B cell (primary cell): ENCODE measurements around the gene REELD1. TPM values are rescaled to one million over a fixed set of nuclear protein-coding genes. Genes with fewer than 3 reads are reported as not detected.

Source experiments
- ATAC-seq: fragments of 200-7000 bp; cut with Tn5 transposase; one replicate; pipeline ENCODE4 v1.10.0; 2021; ENCODE audit warnings: low read depth, mild to moderate bottlenecking, moderate number of reproducible peaks, moderate library complexity
- CTCF ChIA-PET: fragments of 350-600 bp; sonication (Branson Sonifier 250); formaldehyde crosslinking; loops from one replicate; lab custom pipeline; 2021; ENCODE audit warnings: antibody characterized with exemption, inconsistent platforms; lab: Charles Lee
- POLR2A ChIA-PET: fragments of 350-600 bp; sonication (Branson Sonifier 250); formaldehyde crosslinking; loops from one replicate; lab custom pipeline; 2021; ENCODE audit warnings: antibody characterized with exemption; lab: Charles Lee
- DNase-seq: peaks from one replicate; pipeline ENCODE4 v3.0.0; 2013
- H2AFZ ChIP-seq: 2 replicates; pipeline ENCODE4 v1.6.1; 2012; ENCODE audit warnings: mild to moderate bottlenecking, low read depth, low read length; ENCODE audit not compliant: insufficient read depth, poor library complexity, severe bottlenecking
- H3K27ac ChIP-seq, 2 donors: 1 replicate in 1 of 2; 2 replicates in 1 of 2; pipeline ENCODE4 v1.5.1; 2012 to 2013; ENCODE audit warnings: low read length in 2 of 2, mild to moderate bottlenecking in 2 of 2, moderate library complexity in 1 of 2
- H3K27me3 ChIP-seq, 4 experiments: fragments of 200-600 bp in 1 of 4; sonication (generic) in 1 of 4; replicated peaks in 1 of 4; 1 replicate in 2 of 4; 2 replicates in 2 of 4; pipeline versions ENCODE4 v1.6.1 to v1.7.0; 2013 to 2016; ENCODE audit warnings: low read length in 3 of 4, mild to moderate bottlenecking in 2 of 4, mixed read lengths in 1 of 4, moderate library complexity in 1 of 4; ENCODE audit not compliant: insufficient read depth in 4 of 4, control insufficient read depth in 3 of 4; ENCODE audit errors: control extremely low read depth in 1 of 4
- H3K36me3 ChIP-seq, 2 experiments: replicated peaks in 1 of 2; 1 replicate in 1 of 2; 2 replicates in 1 of 2; pipeline versions ENCODE4 v1.6.1 to v1.7.1; 2013; ENCODE audit warnings: low read length in 1 of 2; ENCODE audit not compliant: insufficient read depth in 2 of 2, control insufficient read depth in 1 of 2; ENCODE audit errors: control extremely low read depth in 1 of 2, extremely low read depth in 1 of 2
- H3K4me1 ChIP-seq, 2 donors: fragments of 200-600 bp in 1 of 2; sonication (generic) in 1 of 2; 1 replicate in 1 of 2; 2 replicates in 1 of 2; pipeline versions ENCODE4 v1.5.1 to v1.6.1; 2013 to 2017; ENCODE audit warnings: low read length in 2 of 2; ENCODE audit not compliant: control insufficient read depth in 2 of 2, insufficient read depth in 2 of 2
- H3K4me2 ChIP-seq: replicated peaks from 2 replicates; pipeline ENCODE3; 2012; ENCODE audit warnings: mild to moderate bottlenecking, low read depth, low read length; ENCODE audit not compliant: poor library complexity, severe bottlenecking
- H3K4me3 ChIP-seq, 5 experiments: fragments of 200-600 bp in 1 of 5; sonication (generic) in 1 of 5; 1 replicate in 3 of 5; 2 replicates in 2 of 5; pipeline versions ENCODE4 v1.5.1 to v1.7.0; 2011 to 2016; ENCODE audit warnings: low read length in 4 of 5, mild to moderate bottlenecking in 4 of 5, low read depth in 2 of 5, control low read depth in 1 of 5, moderate library complexity in 1 of 5; ENCODE audit not compliant: insufficient read depth in 1 of 5; ENCODE audit errors: control extremely low read depth in 1 of 5, extremely low read depth in 1 of 5
- H3K79me2 ChIP-seq: fragments of 200-600 bp; sonication (generic); one replicate; pipeline ENCODE4 v1.6.0; 2016; ENCODE audit warnings: low read length; ENCODE audit not compliant: control insufficient read depth, insufficient read depth
- H3K9ac ChIP-seq: fragments of 200-600 bp; sonication (generic); 2 replicates; pipeline ENCODE4 v1.6.1; 2017; ENCODE audit warnings: mild to moderate bottlenecking, low read length, moderate library complexity
- H3K9me3 ChIP-seq, 3 donors: one replicate each; pipeline versions ENCODE4 v1.6.1 to v1.7.1; 2013; ENCODE audit warnings: low read length in 2 of 3; ENCODE audit not compliant: control insufficient read depth in 2 of 3, insufficient read depth in 1 of 3; ENCODE audit errors: control extremely low read depth in 1 of 3
- H4K20me1 ChIP-seq: 2 replicates; pipeline ENCODE4 v1.6.0; 2012; ENCODE audit warnings: mild to moderate bottlenecking, low read length; ENCODE audit not compliant: insufficient read depth, control insufficient read depth, poor library complexity, severe bottlenecking
- H3K27ac Mint-ChIP-seq: one replicate; pipeline ENCODE4 v1.8.0; 2021; ENCODE audit warnings: mixed read lengths
- H3K27me3 Mint-ChIP-seq: one replicate; pipeline ENCODE4 v1.8.0; 2021; ENCODE audit warnings: mixed read lengths
- H3K4me1 Mint-ChIP-seq: one replicate; pipeline ENCODE4 v1.8.0; 2021; ENCODE audit warnings: mixed read lengths
- H3K4me3 Mint-ChIP-seq: one replicate; pipeline ENCODE4 v1.8.0; 2021; ENCODE audit warnings: mixed read lengths
- H3K9me3 Mint-ChIP-seq: one replicate; pipeline ENCODE4 v1.8.0; 2022; ENCODE audit warnings: mixed read lengths; ENCODE audit not compliant: insufficient read depth
- EZH2 ChIP-seq: IDR thresholded peaks from 2 replicates; pipeline ENCODE4 v1.6.1; 2012; ENCODE audit warnings: borderline replicate concordance, low read depth, mild to moderate bottlenecking, moderate library complexity, low read length; ENCODE audit not compliant: insufficient read depth, poor library complexity, severe bottlenecking
- WGBS: methylation state at CpG from one replicate; pipeline ENCODE4 v1.1.5; 2013; ENCODE audit warnings: missing lambda C conversion rate; ENCODE audit not compliant: insufficient coverage; 5-methylcytosine and 5-hydroxymethylcytosine counted together
- intact Hi-C: fragments of 100-400 bp; cut with micrococcal nuclease; formaldehyde crosslinking; loops from one replicate; pipeline ENCODE4 v1.10.0; 2022
- polyA plus RNA-seq: library from polyadenylated mRNA; depleted of rRNA; stranded (reverse); fragments of >200 nt; gene quantifications from 2 replicates; pipeline ENCODE4 v1.2.3, GENCODE V29; 2012
- total RNA-seq, 2 donors: library from RNA; stranded (reverse); fragments of 120-200 nt in 1 of 2; gene quantifications; 1 replicate in 1 of 2; 2 replicates in 1 of 2; pipeline versions ENCODE4 v1.2.3 to v1.2.4, GENCODE V29; 2013 to 2022
- TF ChIP-seq, protein P1 (sequence below): fragments of 200-600 bp; IDR thresholded peaks from one replicate; pipeline ENCODE4 v1.8.0; 2022; ENCODE audit warnings: antibody characterized with exemption, mild to moderate bottlenecking

Gene REELD1
- total and polyA plus RNA-seq, 2 donors (not counting 1 experiment from before 2014, with no cell fraction given) = 2.6 to 7.8 TPM

DNA sequence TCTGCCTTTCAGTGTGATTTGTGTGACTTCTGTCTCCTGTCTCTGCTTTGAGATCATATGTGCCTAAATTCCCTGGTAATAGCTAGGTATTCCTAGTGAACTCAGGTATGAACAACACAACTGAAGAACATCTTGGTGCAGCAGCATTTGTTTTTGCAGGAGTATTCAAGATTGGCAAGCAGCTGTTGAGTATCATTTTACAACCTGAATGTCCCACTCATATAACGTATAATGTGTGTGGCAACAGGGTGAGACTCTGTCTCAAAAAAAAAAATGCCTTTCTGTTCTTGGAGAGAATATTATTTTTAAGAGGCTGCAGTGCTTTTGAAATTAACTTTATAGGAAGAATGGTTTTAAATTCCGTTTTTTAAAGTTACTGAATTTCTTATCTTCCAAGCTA, 31.1 kb upstream of the REELD1 start:
- ATAC-seq = no peak
- Histone ChIP-seq H2AFZ (no peak overlapping the region), H3K4me3 (no peak overlapping the region), H3K4me1 (peaks cover 1 to 18% of the 10 kb centered on the region in 2 donors), H3K36me3 (peaks cover 21 to 46% of the 10 kb centered on the region in 2 experiments), H3K4me2 (no peak overlapping the region), H3K9me3 (no peaks in the 10 kb centered on the region), H4K20me1 (peaks cover 19% of the 10 kb centered on the region), H3K9ac (no peak overlapping the region), H3K27ac (no peak overlapping the region), H3K79me2 (peaks cover 29% of the 10 kb centered on the region), H3K27me3 (no peaks in the 10 kb centered on the region)
- no CpG with 5 or more reads among the region's 2 CpGs for WGBS
- H3K27ac Mint-ChIP-seq = no peak overlapping the region
- TF ChIP-seq, protein P1, sequence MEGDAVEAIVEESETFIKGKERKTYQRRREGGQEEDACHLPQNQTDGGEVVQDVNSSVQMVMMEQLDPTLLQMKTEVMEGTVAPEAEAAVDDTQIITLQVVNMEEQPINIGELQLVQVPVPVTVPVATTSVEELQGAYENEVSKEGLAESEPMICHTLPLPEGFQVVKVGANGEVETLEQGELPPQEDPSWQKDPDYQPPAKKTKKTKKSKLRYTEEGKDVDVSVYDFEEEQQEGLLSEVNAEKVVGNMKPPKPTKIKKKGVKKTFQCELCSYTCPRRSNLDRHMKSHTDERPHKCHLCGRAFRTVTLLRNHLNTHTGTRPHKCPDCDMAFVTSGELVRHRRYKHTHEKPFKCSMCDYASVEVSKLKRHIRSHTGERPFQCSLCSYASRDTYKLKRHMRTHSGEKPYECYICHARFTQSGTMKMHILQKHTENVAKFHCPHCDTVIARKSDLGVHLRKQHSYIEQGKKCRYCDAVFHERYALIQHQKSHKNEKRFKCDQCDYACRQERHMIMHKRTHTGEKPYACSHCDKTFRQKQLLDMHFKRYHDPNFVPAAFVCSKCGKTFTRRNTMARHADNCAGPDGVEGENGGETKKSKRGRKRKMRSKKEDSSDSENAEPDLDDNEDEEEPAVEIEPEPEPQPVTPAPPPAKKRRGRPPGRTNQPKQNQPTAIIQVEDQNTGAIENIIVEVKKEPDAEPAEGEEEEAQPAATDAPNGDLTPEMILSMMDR = no peak
- TF ChIP-seq EZH2 = no peak
- H3K4me3 Mint-ChIP-seq = no peak overlapping the region
- intact Hi-C loops = no loop called here
- no peak for DNase-seq
- no peaks in the 10 kb centered on the region for H3K27me3 Mint-ChIP-seq
- H3K9me3 Mint-ChIP-seq = no peaks in the 10 kb centered on the region
- peaks cover 36% of the 10 kb centered on the region for H3K4me1 Mint-ChIP-seq
- ChIA-PET CTCF (interaction anchor here (0.7 kb wide), 1 partner anchor 955 kb away, joined by 4 read pairs; no protein-coding TSS in a partner anchor), POLR2A (no interaction called here)

DNA sequence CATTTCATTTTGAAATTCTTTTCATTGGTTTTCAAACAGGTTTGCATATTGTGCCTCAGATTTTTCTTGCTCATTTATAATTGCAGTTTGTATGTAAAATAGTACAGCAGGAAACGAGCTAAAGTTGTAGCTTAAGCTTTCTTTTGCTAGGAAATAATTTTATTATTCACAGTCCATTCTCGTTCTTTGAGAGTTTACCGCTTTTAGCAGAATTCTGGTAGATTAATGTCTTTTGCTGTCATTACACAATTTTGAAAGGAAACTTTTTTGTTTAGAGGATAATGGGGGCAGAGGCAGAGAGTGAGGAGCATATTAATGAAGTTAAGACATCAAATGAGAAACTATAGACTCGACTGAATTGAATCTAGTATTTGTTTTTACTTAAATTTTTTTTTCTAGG, 28.3 kb upstream of the REELD1 start:
- Mint-ChIP-seq H3K27me3 (no peaks in the 10 kb centered on the region), H3K4me1 (peaks cover 11% of the 10 kb centered on the region), H3K4me3 (no peak overlapping the region), H3K27ac (no peak overlapping the region), H3K9me3 (no peaks in the 10 kb centered on the region)
- Histone ChIP-seq H3K79me2 (peaks cover 8% of the 10 kb centered on the region), H3K4me2 (no peak overlapping the region), H3K27me3 (no peaks in the 10 kb centered on the region), H3K4me1 (no peaks in the 10 kb centered on the region), H3K36me3 (peaks cover 30 to 70% of the 10 kb centered on the region in 2 experiments), H3K9ac (no peak overlapping the region), H2AFZ (no peak overlapping the region), H3K4me3 (no peak overlapping the region), H4K20me1 (peaks cover 3% of the 10 kb centered on the region), H3K27ac (no peak overlapping the region), H3K9me3 (no peaks in the 10 kb centered on the region)
- ATAC-seq (no peak), DNase-seq (no peak)
- TF ChIP-seq, protein P1 = no peak
- TF ChIP-seq EZH2 = no peak
- ChIA-PET POLR2A (no interaction called here), CTCF (no interaction called here)
- WGBS = no CpG with 5 or more reads among the region's 4 CpGs
- intact Hi-C loops = no loop called here
